Choroid plexus epithelial cell (primary cell): ENCODE results near the gene RPTOR.
A peak's percentile ranks its signal among the peaks of the same experiment; 100 is the strongest.

Source experiments
- DNase-seq: peaks from one replicate; pipeline ENCODE4 v3.0.0-alpha.2; 2010; ENCODE audit warnings: low read depth
- H3K4me3 ChIP-seq: 2 replicates; pipeline ENCODE4 v1.5.1; 2011; ENCODE audit warnings: low read depth, mild to moderate bottlenecking, control low read depth, low read length, moderate library complexity
- TF ChIP-seq, protein P1 (sequence below): conservative IDR thresholded peaks from 2 replicates; pipeline ENCODE4 v1.5.1; 2011; ENCODE audit warnings: low read depth, mild to moderate bottlenecking, control low read depth, inconsistent platforms, low read length, moderate library complexity

RPTOR gene

GRCh38 chr17:80773243-80773991 is 228.8 kb downstream of the RPTOR start:
- TF ChIP-seq, protein P1, sequence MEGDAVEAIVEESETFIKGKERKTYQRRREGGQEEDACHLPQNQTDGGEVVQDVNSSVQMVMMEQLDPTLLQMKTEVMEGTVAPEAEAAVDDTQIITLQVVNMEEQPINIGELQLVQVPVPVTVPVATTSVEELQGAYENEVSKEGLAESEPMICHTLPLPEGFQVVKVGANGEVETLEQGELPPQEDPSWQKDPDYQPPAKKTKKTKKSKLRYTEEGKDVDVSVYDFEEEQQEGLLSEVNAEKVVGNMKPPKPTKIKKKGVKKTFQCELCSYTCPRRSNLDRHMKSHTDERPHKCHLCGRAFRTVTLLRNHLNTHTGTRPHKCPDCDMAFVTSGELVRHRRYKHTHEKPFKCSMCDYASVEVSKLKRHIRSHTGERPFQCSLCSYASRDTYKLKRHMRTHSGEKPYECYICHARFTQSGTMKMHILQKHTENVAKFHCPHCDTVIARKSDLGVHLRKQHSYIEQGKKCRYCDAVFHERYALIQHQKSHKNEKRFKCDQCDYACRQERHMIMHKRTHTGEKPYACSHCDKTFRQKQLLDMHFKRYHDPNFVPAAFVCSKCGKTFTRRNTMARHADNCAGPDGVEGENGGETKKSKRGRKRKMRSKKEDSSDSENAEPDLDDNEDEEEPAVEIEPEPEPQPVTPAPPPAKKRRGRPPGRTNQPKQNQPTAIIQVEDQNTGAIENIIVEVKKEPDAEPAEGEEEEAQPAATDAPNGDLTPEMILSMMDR, result peak; percentile 31
- DNase-seq, result no peak
- H3K4me3 ChIP-seq, result no peak overlapping the region

DNA sequence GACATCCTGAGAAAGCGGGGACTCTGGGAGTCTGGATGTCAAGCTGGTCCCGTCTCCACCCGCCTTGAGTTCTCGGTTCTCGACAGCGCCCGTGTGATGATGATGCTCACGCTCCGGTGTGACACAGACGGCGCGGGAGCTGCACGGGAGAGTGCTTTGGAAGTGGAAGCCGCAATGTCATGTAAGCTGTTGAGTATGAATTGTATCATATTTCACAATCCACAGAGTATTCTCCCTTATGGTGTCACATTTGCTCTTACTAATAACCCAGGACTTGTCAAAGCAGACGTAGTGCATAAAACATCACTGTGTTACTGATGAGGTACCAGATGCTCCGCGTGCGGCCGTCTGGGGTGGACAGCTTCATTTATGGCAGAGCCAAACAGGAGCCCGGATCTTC is 229.5 kb downstream of the RPTOR start:
- DNase-seq, result no peak
- H3K4me3 ChIP-seq, result no peak overlapping the region
- TF ChIP-seq, protein P1, result no peak

- no peak overlapping the region for H3K4me3 ChIP-seq
- no peak for DNase-seq
- TF ChIP-seq, protein P1, result no peak
These were observed 230.1 kb downstream of the RPTOR start for GRCh38 chr17:80774643-80775281.

- DNase-seq, result no peak
- H3K4me3 ChIP-seq, result no peak overlapping the region
- TF ChIP-seq, protein P1, result no peak
These were observed 231.2 kb downstream of the RPTOR start for GRCh38 chr17:80775863-80776262.

GRCh38 chr17:80777274-80777673 is 232.6 kb downstream of the RPTOR start:
- TF ChIP-seq, protein P1, result no peak
- DNase-seq, result peak; percentile 66
- H3K4me3 ChIP-seq, result no peak overlapping the region

GRCh38 chr17:80778716-80779115 is 234.1 kb downstream of the RPTOR start:
- TF ChIP-seq, protein P1, result no peak
- no peak overlapping the region for H3K4me3 ChIP-seq
- DNase-seq, result no peak

GRCh38 chr17:80779336-80779735 is 234.7 kb downstream of the RPTOR start:
- DNase-seq, result no peak
- TF ChIP-seq, protein P1, result no peak
- H3K4me3 ChIP-seq, result no peak overlapping the region
